ENCODE data around the gene SOBP.
A peak's percentile ranks its signal among the peaks of the same experiment; 100 is the strongest.
"Not testable (repeated sequence)": the region's sequence is repeated elsewhere in the genome, so short reads cannot be mapped to it uniquely, and the experiment has no call there.

The SOBP gene

DNA sequence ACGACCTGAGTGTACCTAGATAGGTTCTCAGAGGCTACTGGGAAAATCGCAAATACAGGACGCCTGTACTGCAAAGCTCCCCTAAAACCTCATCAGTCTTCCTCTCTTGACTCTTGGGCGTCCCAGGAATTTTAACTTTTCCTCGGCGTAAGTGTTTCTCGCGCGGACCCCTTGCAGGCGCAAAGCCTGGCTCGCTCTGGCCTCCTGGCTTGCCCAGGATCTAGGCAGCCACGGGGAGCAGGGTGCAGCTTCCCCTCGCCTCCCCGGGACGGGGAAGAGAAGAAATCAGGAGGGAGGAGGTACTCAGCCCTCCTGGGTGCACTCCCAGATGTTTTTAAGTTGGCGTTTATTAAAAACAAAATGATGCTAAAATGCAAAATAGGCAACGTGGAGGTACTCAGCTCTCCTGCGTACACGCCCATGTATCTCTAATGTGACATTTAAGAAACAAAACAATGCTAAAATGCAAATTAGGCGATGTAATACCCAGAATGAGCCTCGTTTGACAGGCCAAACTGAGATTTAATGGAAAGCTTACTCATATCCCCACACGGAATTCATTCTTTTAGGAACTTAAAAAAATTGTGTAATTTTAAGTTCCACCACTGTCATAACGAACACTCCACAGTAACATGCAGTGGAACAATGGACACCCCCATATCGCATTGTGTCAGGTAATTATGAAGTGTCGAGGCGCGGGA lies 1.6 kb upstream of the SOBP start:
- no peak for DNase-seq (ENCODE audit: low read depth in 2 of 2)

DNA sequence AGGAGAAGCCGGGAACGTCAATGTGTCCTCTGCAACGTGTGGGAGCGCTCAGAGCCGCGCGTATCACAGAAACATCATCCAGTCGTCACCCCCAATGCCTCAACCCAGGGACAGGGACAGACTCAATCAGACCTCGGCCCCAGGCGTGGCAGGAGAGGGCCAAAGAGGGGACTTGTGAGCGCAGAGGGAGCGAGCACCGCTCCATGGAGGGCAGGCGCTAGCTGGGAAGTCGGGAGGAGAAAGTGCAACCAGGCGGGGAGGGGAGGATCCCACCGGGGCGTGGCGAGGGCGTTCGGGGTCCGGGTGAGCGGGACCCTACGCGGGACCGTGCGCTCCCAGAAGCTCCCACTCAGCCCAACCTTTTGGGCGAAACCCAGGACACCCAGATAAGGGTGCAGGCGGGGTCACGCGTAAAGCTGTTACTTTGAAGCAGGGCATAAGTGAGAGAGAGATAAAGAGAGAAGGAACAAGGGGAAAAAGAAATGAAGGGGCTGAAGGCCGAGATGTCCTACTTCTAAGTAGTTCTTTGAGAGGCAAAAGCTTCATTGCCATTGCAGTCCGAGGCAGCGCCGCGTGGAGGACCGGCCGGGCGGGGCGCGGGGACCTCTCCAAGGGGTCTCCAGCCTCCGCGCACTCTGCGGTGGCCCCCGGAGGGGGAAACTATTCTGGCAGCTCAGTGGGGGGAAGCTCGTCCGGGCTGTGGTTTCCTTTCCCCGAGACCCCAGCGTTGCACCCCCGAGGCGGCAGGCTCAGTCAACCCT lies 862 bp upstream of the SOBP start:
- peak in 1 of 2 donors; percentile 3 for DNase-seq (ENCODE audit: low read depth in 2 of 2)

DNA sequence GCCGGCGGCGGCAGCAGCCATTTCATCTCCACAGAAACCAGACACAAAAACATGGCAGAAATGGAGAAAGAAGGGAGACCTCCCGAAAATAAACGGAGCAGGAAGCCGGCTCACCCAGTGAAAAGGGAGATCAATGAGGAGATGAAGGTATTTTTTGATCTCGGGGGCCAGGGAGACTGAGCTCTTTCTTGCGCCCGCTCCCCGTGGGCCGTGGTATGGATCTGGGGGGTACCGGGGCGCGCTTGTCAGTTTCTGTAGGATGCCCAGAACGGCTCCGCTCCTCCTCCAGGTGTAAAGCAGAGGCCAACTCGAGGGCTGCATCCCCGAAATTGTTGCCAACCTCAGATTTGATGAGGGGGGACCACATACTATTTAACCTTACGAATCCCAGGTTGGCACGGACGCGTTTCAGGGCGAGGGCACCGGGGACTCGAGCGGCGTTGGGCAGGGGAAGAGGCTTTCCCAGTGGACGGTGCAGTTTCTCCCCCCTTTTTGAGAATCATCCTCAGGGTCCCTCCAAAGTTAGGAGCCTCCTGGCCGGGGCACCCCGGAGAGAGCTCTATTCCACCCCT lies 735 bp downstream of the SOBP start:
- DNase-seq (ENCODE audit: low read depth in 2 of 2), result no peak

DNA sequence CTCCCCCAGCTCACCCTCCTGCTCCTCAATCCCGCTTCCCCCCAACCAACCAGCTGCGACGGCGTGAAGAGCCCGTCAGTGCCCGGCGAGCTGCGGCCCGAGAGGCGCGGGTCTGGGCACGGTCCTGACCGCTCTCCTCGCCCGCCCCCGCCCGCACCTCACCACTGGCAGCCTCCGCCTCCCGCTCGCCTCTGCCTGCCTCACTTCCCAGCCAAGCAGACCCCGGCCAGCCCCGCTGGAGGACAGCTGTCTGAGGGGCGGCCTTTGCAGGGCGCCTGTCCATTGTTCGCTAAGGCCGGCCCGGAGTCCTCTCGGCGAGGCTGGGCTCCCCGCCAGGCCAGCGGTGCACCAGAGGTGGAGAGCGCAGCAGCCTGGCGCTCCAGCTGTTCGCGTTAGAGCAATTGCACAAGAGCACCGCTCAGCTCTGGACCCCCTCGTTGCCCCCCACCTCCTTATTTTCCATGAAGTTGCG lies 1.3 kb downstream of the SOBP start:
- DNase-seq (ENCODE audit: low read depth in 2 of 2), result no peak

DNA sequence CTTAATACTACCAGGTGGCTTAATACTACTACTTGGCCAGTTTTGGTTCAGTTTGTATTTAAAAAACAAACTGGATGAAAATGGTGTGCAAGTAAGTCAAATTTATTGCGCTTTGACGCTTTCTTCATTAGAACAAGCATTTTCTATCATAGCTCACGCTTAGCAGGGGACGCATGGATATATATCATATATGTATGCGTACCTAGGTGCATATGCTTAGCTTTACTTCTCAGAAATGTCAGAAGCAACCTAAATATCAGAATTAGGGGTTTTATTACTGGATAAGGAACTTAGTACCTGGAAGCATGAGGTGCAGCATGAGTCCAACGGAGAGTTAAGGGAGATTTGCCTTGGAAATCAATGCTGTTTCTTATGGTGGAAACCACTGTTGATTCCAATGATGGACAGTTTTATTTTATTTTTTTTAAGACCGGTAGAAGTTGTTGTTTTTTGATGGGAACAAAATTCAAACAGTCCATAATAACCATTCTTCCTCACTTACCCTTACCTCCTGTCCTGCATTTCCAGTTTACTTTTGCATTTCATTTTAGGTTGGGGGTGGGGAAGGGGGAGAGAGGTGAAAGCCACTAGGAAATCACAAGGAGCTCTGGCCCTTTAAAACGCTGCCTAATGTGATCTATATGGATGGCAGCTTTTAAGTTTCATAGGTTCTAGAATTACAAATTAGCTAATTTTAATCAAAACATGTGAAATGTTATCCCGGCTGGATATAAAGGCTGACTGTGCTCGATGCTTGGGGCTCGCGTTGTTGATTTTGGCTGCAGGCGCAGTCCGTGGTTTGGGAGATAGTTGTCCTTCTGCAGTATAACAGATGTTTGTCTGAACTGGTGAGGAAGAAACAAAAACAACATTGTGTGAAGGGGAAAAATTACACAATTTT lies 2.1 kb downstream of the SOBP start:
- DNase-seq (ENCODE audit: low read depth in 2 of 2), result no peak

DNA sequence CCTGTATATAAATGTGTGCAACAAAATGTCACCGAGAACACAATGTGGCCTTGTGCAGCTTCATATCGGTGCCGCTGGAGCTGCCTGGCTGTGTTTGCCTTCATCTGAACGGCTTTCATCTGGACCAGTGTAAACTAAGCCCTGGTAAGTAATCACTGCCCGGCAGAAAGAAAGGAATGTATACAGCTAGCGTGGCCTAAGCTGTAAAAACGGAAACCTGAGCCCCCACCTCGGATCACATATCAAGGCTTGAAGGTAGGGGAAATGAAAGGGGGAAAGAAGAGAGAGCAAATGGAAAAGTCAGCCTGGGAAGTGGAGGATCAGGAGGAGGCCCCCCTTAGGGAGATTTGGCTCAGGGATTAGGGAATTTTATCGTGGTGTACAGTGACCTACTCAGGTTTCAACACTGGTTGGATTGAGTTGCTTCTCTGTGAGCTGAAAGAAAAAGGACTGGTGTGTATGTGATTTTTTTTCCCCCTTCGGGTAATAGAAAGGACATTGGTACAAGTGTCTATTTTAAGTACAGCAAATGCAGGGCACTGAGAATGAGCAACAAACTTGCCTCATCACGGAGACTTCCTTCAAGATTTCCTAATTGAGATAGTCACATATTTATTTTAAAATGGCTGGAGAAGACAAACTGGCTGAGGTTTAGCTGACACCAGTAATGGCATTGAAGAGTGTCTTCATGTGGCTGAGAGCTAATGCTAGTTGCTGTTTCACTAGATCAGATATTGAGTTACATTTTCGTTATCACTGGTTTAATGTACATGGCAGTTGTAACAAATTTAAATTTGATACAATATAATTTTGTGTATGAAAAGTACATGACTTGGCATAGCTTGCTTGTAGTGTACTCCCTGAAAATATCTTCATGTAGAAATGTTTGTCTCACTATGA lies 3.5 kb downstream of the SOBP start:
- no peak for DNase-seq (ENCODE audit: low read depth in 2 of 2)

DNA sequence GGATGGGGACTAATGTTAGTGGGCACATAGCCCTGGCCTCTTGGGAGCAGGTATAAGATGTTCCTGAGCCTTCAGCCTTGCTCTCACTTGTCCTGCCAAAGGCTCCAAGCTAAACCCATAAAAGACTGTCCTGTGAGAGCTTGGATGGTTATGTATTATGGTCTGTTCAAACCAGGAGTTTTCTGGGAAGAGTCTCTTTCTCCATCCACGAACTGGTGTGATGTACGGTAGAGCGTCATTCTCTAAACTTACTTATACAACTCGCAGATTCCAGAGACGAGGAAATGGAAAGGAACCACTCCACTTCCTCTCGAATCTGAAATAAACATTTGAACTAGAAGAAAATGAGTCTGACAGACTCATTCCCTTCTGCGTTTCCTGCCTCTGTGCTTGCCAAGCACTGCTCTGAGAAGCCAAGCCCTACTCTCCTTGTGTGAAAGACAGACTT lies 5.3 kb downstream of the SOBP start:
- DNase-seq (ENCODE audit: low read depth in 2 of 2), result no peak

DNA sequence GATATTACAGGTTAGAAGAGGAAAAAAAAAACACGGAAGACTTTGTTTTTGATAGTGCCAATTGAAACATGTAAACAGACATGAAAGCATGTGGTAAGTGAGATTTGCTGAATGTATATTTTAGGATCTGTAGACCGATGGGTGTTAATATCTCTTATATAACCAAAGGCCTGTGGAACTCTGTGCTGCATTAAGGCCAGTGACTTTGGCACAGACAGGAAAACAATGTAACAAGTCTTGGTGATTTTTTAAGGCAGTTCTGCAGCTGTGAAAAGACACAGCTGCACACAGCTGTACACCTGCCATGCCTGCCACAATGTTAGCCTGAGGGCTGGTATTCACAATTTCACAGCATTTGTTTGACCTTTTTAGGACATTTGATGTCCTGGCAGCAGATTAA lies 6.1 kb downstream of the SOBP start:
- no peak for DNase-seq (ENCODE audit: low read depth in 2 of 2)

DNA sequence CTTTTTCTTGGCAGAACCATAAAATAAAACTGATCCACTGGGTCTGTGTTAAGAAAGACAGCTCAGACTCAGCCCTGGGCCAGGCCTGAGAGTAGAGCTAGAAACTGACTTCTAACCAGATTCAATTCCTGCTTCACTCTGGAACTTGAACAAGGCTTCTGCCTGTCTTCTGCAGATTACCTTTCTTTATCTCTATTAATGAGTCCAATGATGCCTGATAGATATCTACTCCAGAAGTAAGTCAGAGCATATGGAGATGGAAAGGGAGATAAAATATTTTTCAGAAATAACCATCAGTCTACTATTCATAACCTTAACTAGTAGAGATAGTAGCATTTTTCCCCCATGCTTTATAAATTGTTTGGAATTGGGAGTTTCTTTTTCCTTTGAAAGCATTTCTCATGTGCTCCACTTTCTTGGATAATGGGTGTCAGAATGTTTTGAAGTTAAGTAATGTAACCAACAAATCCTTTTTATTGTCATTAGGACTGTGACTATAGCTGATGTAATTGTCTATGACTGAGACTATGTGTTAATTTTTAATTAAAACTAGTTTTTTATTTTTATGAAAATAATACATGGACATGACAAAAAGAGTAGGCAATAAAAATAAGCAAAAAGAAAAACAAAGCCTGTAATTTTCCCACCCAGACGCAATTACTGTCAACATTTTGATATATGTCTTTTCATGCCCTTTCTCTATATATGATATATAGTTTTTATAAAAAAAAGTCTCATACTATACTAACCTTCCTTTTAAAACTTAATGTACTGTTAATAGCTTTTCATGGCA lies 7.2 kb downstream of the SOBP start:
- DNase-seq (ENCODE audit: low read depth in 2 of 2), result no peak

DNA sequence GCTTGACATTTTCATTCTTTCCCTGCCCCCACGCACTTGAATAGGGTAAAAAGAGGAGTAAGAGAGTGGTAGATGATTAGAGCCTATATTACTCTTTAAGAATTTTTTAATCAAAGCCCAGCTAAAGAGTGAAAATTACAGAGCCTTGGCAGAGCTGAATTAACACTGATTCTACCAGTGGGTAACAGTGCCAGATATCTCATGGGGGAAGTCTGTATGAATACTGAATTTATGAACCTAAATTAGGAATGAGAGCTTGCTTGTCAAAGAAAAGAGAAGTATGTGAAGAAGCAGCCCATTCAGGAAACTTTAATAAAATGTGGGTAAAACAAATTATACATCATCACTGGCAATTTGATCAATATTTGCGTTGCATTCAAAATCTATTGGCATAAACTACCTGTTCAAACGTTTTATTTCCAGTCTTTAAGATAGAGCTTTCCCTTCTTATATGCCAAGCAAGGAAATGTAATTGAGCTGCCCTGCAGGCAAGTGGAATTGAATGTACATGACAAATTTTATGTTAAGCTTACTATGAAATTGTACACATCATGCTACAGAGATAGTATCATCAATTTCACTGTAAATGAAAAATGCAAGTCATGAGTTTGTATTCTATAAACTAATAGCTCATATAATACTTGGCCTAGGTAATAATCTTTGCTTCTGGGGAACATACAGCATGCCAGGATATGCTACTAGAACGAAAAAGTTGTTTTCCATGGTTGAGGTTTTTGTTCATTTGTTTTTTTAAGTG lies 14.5 kb downstream of the SOBP start:
- no peak for DNase-seq (ENCODE audit: low read depth in 2 of 2)

DNA sequence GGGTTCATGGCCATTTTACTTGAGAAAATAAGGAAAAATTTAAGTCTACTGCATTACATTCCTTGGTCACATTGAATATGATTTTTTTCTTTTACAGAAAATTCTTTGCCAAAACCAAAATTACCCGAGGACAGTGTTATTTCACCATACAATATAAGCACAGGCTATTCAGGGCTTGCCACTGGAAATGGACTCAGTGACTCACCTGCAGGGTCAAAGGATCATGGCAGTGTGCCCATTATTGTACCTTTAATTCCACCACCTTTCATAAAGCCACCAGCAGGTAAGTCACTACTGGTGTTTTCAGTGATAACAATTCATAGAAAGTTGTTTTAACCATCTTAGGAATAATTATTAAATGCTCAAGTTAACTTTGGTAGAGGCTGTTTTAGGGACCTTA lies 16.2 kb downstream of the SOBP start:
- no peak for DNase-seq (ENCODE audit: low read depth in 2 of 2)

DNA sequence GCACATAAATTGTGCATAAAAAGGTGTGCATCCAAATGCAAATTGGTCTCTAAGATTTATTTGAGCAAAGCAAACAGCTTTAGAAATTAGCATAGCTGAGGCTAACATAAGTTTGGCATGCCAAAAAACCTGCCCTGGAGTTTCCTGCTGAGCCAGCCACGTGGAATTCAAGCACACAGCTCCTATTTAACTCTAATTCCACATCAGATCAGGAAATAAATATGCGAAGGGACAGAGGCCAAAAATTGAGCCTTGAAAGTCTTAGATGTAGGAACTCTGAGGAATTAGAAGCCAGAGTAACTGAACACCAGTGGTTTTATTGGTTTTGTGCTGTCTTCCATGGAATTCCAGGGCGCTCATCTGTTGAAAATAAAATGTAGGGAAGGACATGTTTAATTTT lies 19.6 kb downstream of the SOBP start:
- DNase-seq (ENCODE audit: low read depth in 2 of 2), result no peak

DNA sequence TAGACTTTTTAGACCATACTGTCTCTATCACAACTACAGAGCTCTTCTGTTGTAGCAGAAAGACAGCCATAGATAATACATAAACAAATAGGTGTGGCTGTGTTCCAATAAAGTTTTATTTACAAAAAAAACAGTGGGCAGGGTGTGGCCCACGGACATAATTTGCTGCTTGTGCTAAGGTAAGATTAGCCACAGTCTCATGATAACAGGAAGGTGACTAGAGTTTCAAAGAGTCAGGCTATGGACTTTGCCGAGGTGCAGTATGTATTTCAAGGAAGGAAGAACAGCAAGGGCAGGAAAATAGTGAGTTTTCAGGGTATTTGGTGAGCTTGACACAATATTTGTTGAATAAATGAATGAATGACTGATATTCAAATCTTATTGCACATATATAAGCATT lies 20.2 kb downstream of the SOBP start:
- DNase-seq (ENCODE audit: low read depth in 2 of 2), result no peak

DNA sequence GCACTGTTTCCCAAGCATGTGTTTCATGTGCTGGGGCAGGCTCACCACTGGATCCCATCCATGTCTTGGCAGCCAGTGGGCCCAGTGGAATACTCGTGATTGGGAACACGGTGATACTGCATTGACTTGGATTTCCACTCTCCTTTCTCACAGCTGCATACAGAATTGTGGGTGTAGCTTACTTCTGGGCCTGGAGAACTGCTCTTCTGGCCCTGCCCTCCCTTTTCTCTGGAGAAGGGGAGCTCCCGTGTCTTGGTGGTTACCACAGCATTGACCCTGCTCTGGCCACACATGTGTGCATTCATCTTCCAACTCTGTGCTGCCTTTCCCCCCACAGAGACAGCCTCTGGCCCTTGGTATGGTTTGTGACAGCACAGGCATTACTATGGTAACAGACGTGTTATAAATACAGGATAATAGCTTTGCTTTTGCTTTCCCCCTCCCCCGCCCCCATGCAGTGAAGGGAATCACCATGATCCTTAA lies 21.6 kb downstream of the SOBP start:
- DNase-seq (ENCODE audit: low read depth in 2 of 2), result no peak

DNA sequence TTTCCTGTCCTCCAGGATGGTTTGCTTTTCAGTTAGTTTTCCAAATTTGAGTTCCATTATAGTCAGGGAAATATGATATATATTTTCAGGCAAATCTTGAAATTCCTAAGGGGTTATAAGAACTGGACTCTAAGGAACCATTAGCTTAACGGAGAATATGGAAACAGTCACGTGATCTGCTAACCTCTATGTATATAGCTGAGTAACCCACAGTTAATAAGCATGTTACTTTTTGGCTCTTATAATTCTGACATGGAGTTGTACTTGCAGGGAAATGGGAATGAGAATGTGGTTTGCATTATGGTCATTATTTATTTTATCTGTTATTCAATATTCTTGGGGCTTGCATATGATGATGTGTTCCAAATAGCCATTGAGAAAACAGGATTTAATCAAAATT lies 23.3 kb downstream of the SOBP start:
- no peak for DNase-seq (ENCODE audit: low read depth in 2 of 2)

DNA sequence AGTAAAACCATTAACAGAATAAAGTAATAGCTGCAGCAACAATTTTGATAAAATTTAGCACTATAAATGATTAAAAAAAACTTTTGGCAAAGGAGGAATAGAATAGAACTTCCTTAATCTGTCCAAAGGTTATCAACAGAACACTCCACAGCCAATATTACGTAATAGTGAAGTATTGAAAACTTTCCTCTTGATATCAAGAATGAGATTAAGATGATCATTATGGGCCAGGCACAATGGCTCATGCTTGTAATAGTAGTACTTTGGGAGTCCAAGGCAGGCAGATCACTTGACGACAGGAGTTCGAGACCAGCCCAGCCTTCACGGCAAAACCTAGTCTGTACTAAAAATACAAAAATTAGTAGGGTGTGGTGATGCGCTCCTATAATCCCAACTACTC lies 26.0 kb downstream of the SOBP start:
- no peak for DNase-seq (ENCODE audit: low read depth in 2 of 2)

DNA sequence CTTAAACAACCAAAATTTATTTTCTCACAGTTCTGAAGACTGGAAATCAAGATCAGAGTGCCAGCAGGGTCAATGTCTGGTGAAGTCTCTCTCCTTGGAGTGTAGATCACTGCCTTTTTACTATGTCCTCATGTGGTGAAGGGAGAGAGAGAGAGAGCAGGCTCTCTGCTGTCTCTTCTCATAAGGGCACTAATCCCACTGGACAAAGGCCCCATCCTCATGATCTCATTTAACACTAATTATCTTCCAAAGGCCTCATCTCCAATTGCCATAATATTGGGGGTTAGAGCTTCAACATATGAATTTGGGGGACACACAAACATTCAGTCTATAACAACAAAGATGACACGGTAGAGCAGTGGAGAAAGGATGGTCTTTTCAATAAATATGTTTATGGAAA lies 27.4 kb downstream of the SOBP start:
- no peak for DNase-seq (ENCODE audit: low read depth in 2 of 2)

DNA sequence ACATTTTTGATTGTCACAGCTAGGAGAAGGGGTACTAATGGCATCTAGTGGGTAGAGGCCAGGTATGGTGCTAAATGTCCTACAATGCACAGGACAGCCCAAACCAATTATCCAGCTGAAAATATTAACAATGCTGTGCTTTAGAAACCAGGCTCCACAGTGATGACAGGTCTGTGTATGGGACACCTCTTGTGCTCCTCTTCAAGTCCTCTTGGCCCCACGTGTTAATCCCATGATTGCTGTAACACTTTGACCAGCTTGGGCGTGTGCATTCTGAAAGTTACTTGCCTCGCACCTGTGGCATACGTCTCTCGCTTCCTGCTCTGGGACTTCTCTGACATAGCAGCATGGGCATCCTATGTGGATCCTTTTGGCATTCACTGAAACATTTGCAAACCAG lies 29.3 kb downstream of the SOBP start:
- not testable (repeated sequence) for DNase-seq (ENCODE audit: low read depth in 2 of 2)

DNA sequence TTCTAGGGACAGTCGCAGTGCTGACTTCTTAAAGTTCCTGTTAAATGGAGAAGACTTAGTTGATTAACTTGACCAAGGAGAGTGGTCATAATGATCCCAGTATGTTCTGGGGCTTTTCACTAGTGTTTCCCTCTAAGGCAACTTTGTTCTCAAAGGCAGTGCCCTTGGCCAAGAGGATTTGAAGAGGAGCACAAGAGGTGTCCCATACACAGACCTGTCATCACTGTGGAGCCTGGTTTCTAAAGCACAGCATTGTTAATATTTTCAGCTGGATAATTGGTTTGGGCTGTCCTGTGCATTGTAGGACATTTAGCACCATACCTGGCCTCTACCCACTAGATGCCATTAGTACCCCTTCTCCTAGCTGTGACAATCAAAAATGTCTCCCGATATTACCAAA lies 30.8 kb downstream of the SOBP start:
- DNase-seq (ENCODE audit: low read depth in 2 of 2), result not testable (repeated sequence)

Data from stimulated activated CD8-positive, alpha-beta memory T cell treated with anti-CD3 and anti-CD28 coated beads, Interleukin-15, amount 100 ng/mL, for 4 hours (primary cell).